Dermis microvascular lymphatic vessel endothelial cell (primary cell): ENCODE measurements around the gene FOXD4L3. TPM values are rescaled to one million over a fixed set of nuclear protein-coding genes. Genes with fewer than 3 reads are reported as not detected.
"Not testable (repeated sequence)": the region's sequence is repeated elsewhere in the genome, so short reads cannot be mapped to it uniquely, and the experiment has no call there.

Experiments used
- DNase-seq, 2 donors: peaks; one replicate each; pipeline versions ENCODE4 v3.0.0 to v3.0.0-alpha.2; 2010; ENCODE audit warnings: low read depth in 2 of 2
- total RNA-seq: library from RNA; depleted of rRNA; stranded (reverse); fragments of >200 nt; gene quantifications from 2 replicates; pipeline ENCODE4 v1.2.1, GENCODE V29; 2014

FOXD4L3 gene
- total RNA-seq, result under 0.01 TPM in 1 of 2 replicates, not detected in the other

DNA sequence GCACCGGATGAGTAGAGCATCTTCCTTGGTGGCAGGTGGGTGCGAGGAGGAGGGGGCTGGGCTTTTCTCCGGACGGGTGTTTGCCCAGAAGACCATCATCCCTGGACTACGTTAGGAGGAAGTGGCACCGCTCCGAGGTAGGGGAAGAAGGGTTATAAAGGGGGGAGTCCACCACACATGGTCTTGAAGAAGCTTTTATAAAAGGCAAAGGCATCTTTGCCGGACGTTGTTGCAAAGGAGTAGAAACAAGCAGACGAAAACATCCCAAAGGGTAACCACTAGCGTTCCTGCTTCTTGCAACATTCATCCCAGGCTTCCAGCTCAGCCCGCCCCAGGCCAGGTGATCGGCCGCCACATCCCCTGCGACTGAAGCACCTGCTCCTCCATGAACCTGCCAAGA is at the start of gene FOXD4L3:
FOXD4L3 (plus strand) TSS at position 301 of the 400 bp plus-strand sequence; CDS start at position 386, 85 bp downstream.
- not testable (repeated sequence) for DNase-seq

DNA sequence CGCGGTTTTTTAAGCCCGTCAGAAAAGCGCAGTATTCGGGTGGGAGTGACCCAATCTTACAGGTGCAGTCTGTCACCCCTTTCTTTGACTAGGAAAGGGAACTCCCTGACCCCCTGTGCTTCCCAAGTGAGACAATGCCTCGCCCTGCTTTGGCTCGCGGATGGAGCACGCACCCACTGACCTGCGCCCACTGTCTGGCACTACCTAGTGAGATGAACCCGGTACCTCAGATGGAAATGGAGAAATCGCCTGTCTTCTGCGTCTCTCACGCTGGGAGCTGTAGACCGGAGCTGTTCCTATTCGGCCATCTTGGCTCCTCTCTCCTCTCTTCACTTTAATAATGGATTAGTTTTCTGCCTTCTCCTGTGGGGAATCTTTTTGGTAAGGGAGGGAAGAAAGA is 21.6 kb upstream of the FOXD4L3 start:
- DNase-seq, result not testable (repeated sequence)

DNA sequence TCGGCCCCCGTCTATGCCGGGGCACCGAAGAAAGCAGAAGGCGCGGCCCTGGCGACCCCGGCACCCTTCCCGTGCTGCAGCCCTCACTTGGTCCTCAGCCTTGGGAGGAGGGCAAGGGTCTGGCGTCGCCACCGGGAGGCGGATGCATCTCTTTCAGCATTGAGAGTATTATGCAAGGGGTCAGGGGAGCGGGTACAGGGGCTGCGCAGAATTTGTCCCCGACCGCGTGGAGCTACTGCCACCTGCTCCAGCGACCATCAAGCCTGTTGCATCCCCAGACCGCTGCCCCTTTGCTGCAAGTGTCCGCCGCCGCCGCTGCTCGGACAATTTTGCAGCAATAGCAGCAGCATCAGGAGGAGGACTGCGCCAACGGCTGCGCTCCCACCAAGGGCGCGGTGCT is 1.1 kb downstream of the FOXD4L3 start:
- DNase-seq, result not testable (repeated sequence)

- DNase-seq, result not testable (repeated sequence)
Observed at GRCh38 chr9:68304212-68304611, 1.5 kb downstream of the FOXD4L3 start.

GRCh38 chr9:68304777-68305176 is 2.1 kb downstream of the FOXD4L3 start:
- DNase-seq, result not testable (repeated sequence)

GRCh38 chr9:68305680-68306285 is 3.1 kb downstream of the FOXD4L3 start:
- not testable (repeated sequence) for DNase-seq

DNA sequence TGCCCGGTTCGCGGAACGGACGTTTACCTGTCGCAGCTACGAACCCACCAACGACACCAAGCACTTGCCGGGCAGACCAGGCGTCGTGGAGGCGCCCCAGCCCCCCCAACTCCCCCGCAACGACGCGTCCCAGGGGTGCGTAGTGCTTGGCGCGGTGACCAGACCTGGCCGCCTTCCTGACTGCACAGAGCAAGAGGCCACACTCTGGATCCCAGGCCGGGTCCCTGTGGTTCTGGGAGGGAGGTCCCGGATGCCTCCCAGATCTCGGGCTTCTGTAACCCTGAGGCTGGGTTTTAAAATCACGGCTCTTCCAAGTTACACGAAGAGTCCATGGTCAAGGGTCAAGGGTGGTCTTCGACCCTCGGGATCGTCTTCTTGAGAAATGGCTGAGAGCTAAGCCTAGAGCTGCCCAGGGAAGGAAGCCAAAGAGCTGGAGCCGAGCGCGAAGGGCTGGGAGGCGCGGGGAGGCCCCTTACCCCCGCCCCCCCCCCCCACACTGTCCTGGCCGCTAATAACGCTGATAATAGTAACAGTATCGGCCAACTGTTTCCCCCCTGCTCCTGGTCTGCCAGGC is 3.8 kb downstream of the FOXD4L3 start:
- not testable (repeated sequence) for DNase-seq

DNA sequence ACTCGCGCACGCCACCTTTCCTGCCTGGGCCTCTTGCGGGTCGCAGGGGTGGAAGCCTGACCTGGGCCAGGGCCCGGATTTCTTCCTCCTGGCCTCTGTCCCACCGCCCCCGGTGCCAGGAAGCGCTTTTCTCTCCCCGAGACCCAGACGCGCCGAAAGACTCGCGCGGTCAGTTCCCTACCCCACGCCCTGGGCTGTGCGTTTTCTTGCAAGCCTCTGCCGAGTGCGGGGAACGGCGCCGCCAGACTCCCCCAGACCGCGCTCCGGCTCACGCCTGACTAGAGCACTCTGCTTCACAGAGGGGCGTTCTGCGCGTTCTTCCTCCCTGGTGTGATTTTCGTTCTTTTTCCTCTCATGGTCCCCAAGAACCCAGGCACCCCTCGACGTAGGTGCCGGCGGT is 4.5 kb downstream of the FOXD4L3 start:
- DNase-seq, result not testable (repeated sequence)

- DNase-seq, result not testable (repeated sequence)
Observed at GRCh38 chr9:68307654-68308053, 5.0 kb downstream of the FOXD4L3 start.

DNA sequence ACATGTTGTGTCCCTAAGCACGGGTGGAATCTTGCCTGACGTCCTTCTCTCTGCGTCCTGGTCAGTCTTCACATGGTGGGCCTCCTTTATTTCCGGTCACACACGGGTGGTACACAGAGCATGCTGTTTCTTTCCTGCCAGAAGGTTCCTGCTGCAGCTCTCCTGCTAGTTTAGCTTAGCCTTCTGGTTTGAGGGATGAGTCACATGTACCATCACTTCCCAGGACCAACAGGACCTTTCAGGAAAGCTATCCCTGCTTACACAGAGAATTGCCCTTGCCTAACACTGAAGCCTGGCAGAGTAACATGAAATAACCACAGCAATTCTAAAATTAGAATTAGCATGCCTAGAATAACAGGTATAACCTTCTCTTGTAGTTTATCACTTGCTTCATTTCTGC is 8.5 kb downstream of the FOXD4L3 start:
- not testable (repeated sequence) for DNase-seq

- DNase-seq, result not testable (repeated sequence)
Observed at GRCh38 chr9:68318209-68318608, 15.5 kb downstream of the FOXD4L3 start.

GRCh38 chr9:68323749-68324148 is 21.1 kb downstream of the FOXD4L3 start:
- not testable (repeated sequence) for DNase-seq

- DNase-seq, result not testable (repeated sequence)
Observed at GRCh38 chr9:68324518-68324917, 21.9 kb downstream of the FOXD4L3 start.

- DNase-seq, result not testable (repeated sequence)
Observed at GRCh38 chr9:68329106-68329505, 26.4 kb downstream of the FOXD4L3 start.

- DNase-seq, result not testable (repeated sequence)
Observed at GRCh38 chr9:68330531-68331173, 28.0 kb downstream of the FOXD4L3 start.

DNA sequence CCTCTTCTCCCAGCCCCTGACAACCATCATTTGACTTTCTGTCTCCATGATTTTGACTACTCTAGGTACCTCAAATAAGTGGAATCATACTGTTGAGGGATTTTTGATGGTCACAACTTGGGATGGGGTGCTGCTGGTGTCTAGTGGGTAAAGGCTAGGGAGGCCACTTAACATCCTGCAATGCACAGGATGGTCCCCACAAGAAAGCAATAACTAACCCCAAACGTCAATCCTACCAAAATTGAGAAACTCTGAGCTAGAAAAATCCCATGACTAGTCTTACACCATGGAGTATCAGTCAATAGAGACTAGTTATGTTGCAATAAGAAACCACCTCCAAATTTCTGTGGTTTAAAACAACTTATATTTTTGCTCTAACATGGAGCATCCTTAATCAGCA is 29.5 kb downstream of the FOXD4L3 start:
- not testable (repeated sequence) for DNase-seq

DNA sequence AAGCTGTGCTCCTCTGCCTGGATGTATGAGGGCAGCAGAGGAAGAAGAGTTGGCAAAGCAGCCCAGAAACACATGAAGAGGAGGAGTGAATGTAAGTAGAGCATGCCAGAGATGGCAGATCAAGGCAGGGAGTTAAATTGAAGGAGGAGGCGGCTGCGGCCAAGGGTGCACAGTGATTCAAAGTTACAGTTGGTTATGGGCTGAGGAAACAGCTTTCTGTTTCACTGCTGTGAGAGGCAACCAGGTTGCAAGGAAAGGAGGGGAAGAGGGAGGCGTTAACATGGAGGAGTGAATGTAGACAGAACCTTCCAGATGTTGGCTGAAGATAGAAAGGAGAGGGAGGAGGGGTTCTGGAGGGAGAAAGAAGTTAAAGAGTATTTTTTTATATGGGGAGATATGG is 33.3 kb downstream of the FOXD4L3 start:
- not testable (repeated sequence) for DNase-seq

DNA sequence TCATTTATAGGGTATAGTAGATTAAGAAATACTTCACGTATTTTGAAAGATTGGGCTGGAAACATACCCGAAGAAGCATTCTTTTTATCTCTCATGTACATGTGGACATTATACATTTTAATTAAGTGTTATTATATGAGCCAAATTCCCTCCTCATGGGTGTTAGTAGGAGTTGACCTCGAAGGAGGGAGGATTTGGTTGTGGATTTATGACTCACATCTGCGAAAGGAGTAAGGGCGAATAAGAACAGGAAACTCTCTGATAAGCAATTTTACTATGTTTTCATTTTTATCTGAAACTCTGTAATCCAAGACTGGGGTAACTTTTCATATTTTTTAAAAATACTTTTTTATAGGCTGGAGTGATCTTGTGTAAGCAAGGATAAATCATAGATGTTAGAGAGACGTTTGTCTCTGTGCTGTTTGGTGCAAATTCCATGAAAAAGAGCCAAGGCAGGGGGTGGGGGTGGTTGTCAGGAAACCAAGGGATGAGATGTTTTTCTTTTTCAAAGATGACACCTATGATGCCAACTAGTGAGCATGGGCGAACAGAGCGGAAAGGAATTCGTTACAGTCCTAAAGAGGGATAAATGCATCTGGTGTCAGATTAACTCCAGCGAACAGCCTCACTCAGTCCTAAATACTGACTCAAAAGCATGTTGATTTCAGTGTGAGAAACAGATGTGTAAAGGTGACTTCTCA is 34.1 kb downstream of the FOXD4L3 start:
- not testable (repeated sequence) for DNase-seq

GRCh38 chr9:68338000-68338399 is 35.3 kb downstream of the FOXD4L3 start:
- DNase-seq, result not testable (repeated sequence)

- not testable (repeated sequence) for DNase-seq
Observed at GRCh38 chr9:68342265-68343025, 39.8 kb downstream of the FOXD4L3 start.

DNA sequence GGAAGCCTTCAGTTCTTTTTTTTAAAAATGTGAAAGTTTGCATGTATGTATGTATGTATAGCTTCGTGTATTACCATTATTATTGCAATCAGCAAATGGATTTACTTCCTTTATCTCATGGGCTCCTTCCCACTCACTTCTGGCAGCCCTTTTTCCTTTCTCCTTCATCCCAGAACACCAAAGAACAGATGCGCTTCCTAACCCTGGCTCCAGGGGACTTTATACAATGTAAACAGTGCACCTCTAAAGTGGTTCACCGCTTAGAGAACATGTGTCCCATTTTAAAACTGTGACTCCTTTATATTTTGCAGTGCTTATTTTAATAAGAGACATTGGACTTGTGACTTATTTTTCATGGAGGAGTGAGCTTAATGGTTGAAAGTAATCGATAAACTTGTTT is 40.6 kb downstream of the FOXD4L3 start:
- not testable (repeated sequence) for DNase-seq
